Right renal pelvis (tissue), 4 donors: Measurements from ENCODE around the gene DGKQ. TPM values are rescaled to one million over a fixed set of nuclear protein-coding genes. Genes with fewer than 3 reads are reported as not detected.

Experiments used
- DNase-seq, 4 donors: peaks; one replicate each; pipeline ENCODE4 v3.0.0-alpha.2; 2013; ENCODE audit warnings: low read depth in 4 of 4, low spot score in 3 of 4, missing footprints in 1 of 4
- polyA plus RNA-seq, 4 donors: library from polyadenylated mRNA; unstranded; fragments of 120-200 nt; gene quantifications; one replicate each; pipeline ENCODE4 v1.2.1, GENCODE V29; 2013; ENCODE audit not compliant: insufficient read length in 4 of 4

DGKQ gene
- polyA plus RNA-seq, 4 donors = 6.4 to 10.4 (median 6.8) TPM

DNA sequence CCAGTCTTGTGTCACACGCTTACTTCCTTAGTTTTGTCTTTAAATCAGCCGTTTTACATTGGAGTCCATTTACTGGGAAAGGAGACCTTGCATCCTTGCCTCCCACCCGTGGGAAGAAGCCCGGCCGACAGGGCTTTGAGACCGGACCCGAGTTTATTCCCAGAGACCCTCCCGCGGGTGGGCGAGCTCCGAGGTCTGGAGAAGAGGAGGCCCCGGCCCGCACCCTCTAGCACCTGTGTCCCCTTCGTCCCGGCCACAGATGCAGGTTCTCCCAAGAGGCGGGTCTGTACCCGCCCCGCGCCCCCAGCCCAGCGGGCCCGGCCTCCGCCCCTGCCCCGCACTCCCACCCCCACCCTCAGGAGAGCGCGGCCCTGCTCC, 23.6 kb upstream of the DGKQ start:
- DNase-seq = no peak

DNA sequence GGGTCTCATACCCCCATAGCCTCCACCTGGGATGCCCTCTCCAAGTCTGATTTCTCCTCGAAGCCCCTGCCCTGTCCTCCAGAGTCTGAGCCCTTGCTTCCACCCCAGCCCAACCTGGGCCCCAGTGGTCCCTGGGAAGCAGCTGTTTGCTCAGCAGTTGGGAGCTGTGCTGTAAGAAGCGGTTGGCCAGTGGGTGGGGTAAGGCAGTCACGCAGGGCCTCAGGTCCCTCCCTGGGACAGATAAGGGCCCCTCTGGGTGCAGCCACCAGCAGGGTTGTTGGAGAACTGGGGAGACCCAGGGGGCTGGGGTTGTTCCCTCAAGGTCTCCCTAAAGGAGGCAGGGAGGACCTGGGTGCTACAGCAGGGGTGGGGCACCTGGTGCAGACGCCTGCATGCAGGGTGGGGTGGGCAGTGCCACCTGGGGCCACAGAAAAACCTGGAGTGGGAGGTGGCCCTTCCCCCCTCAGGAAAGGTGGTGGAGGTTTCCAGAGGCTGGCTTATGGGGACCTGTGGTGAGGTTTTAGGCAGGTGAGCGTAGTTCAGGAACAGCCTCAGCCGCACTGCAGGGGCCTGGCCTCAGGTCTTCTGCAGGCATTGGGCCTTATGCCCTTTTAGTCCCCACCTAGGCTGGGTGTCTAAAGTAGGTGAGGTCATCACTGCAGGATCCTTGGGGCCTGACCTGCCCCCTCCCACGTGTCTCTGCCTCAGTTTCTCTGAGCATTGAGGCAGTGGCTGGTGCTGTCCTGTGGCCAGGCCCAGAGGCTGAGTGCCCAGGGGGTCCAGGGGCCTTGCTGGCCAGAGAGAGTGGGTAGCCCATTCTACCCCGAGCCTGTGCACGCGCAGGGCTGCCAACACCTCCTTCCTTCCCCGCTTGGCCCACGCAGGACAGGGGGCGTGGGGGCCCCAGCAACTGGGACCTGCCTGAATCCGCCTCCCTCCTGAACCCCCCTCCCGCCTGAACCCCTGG, 22.9 kb upstream of the DGKQ start:
- DNase-seq = no peak

DNA sequence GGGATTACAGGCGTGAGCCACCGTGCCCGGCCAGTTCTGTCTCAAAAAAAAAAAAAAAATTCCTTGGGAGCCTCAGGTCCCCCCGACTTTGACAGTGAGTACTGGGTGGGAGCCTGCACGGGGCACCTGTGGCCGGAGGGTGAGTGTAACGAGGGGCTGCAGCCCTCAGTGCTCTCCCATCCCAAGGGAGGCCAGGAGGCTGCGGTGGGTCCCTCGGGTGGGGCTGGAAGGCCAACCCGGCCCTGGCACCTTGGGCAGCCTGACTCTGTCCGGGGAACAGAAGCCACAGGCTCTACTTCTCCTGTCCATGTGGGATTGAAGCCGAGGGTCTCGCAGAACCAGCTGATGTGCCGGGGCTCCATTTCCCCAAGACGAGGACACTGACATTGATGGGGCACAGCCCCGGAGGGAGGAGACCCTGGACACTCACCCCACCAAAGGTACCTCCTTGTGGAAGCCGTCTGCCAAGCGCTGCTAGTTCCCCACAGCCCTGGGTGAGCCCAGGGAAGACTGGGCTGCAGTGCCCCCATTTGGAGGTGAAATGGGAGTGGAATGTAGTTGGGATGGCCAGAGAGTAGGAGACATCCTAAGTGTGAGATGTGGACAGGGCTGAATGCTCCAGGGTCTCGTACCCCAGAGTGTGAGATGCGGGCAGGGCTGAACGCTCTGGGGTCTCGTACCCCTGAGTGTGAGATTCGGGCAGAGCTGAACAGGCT, 22.1 kb upstream of the DGKQ start:
- no peak for DNase-seq

DNA sequence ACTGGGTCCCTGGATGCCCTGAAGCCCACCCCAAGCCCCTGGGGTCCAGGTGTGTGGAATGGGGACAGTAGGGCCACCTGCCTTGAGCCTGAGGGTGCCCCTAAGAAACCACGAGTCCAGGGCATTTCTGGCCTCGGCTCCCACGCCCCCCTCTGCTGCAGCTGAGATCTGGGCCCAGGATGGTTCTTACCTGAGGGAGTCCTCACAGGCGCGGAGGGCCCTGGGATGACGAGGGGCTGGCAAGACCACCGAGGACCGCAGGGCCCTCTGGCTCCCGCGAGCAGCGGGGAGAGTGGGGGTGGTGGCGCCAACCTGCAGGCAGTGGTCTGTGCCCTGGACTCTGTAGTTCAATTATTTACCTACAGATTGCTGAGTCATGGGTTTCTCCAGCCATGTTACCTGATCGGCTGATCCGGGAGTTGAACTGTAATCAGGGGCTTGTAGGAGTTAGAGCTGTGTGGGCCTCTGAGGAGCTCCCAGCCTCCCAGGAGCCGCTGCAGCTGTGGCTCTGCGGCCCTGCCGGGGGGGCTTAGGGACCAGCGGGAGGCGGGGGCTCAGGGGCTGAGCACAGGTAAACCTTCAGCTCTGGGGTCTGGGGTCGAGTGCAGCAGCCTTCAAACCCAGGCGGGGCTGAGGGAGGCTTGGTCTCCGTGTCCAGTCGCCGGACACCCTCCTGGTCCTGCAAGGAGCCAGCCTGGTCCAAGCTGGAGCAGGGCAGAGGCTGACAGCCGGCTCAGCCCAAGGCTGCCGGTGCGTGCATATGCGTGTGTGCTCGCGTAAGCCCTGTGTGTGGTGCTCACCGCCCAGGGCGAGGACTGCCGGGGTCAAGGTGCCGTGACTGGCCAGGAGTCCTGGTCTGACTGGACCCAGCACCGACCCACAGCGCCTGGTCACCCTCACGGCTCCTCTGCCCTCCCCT, 20.0 kb upstream of the DGKQ start, which contains the start of gene SLC26A1:
Gene SLC26A1 (minus strand): TSS at position 294 of the 919 bp plus-strand sequence. CDS start 1,701 bp downstream, outside the sequence.
- DNase-seq = no peak

DNA sequence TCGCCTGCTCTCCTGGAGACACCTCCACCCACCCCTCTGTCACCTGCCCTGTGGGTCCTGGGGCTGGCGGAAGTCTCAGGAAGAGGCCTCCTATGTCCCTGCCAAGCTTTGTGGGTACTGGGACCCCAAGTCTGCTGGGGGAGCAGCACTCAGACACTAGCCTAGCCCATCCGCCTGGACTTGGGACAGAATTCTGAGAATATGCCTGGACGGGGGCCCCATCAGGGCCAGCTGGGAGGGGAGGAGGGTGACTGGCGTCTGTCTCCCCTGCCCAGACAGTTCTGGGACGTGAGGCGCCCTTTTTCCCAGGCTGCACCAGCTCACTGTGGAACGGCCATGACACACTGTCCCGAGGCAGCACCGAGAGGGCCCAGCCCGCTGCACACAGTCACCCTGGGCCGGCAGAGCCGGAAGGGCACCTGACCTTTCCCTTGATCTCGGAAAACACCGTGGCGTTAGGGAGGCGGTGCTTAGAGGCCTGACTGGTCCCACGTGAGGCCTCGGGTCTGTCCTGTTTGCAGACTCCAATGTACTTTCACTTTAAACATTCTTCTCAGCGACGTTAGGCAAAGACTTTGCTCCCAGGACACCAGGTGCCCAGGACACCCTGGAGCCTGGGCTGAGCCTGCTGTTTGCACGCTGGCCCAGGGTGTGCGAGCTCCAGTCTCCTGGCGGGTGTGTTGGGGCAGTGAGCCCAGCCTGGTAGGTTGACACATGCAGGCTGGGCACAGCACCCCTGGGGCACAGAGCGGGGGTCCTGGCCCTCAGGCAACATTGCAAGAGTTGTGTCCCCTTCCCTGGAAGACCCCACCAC, 19.1 kb upstream of the DGKQ start:
- no peak for DNase-seq

DNA sequence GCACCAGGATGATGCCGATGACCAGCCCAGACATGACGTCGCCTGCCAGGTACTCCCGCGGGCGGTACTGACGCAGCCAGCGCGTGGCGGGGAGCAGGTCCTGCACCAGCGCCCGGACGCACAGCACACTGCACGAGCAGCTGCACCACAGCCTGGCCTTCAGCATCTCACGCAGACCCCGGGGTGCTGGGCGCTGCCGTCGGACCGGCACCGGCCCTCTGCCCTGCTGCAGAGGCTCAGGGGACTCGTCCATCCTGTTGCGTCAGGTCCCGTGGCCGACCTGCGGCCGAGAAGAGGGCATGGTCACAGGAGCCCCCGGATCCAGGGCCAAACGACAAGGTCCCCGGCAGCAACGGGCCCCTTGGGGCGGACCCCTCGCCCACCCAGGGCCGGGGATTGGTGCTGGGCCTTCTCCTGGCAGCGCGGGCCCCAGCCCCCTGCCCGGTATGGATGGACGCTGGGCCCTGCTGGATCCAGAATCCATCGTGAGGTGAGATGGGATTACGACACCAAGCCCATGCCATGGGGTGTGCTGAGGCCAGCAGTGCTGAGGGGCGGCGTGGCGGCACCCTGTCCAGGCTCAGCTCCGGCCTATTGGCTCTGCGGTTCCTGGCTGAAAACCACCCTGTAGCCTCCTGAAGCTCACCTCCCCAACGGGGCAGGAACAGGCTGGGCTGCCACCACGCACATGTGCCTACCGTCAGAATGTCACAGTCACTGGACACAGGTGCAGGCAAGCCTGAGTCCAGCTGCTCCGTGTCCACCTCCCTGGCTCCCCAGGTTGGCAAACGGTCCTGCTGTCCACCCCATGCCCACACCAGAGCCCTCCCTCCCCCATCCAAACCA, 18.3 kb upstream of the DGKQ start:
- no peak for DNase-seq

DNA sequence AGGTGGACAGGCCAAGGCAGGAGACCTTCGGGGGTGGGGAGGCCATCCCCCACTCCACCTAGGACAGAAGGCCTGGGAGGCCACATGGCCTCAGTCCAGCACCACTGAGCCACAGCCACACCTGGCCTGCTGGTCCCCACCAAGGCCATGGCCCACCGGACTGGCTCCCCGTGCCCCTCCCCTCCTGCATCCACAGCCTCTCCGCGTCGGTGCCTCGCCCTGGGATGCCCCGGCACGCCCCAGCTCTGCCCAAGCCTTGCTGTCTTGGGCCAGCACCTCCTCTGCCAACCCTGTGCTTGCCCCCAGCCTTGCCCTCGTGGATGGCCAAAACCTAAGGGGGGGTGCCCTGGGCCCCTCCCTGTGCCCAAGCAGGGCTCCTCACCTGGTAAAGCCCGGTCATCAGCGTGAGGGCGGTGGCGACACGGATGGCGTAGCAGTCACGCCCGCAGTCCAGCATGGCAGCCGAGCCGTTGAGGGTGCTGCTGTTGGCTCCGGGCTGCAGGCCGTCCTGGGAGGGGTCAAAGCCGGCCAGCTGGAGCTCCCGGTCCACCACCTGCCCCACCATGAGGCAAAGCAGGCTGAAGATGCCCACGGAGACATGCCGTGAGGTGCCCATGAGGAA, 17.5 kb upstream of the DGKQ start:
- DNase-seq = no peak

DNA sequence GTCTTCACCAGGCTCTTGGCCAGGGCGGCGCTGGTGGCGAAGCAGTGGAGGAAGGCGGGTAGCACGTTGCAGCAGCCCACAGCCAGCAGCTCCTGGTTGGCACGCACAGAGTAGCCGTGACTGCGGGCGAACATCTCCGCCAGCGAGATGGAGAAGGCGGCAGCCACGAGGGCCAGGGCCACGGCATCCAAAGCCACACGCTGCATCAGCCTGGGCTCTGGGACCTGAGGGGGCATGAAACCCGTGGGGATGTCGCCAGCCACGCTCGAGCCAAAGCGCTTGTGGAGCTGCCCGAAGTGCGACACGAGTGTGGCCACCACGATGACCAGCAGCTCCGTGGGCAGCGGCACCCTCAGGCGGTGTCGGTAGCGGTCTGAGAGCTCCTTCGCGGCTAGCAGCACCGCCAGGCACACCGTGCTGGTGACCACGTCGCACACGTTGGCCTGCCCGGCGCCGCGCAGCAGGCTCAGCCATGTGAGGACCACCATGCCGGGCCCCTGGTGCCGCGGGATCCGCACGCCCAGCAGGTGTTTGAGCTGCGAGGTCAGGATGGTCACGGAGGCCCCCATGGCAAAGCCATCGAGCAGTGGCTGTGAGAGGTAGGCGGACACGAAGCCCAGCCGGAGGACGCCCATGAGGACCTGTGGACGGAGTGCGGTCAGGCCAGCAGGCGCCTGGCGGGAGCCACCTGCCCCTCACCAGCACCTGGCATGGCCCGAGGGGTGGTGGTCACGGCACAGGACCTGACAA, 16.5 kb upstream of the DGKQ start:
- no peak for DNase-seq

DNA sequence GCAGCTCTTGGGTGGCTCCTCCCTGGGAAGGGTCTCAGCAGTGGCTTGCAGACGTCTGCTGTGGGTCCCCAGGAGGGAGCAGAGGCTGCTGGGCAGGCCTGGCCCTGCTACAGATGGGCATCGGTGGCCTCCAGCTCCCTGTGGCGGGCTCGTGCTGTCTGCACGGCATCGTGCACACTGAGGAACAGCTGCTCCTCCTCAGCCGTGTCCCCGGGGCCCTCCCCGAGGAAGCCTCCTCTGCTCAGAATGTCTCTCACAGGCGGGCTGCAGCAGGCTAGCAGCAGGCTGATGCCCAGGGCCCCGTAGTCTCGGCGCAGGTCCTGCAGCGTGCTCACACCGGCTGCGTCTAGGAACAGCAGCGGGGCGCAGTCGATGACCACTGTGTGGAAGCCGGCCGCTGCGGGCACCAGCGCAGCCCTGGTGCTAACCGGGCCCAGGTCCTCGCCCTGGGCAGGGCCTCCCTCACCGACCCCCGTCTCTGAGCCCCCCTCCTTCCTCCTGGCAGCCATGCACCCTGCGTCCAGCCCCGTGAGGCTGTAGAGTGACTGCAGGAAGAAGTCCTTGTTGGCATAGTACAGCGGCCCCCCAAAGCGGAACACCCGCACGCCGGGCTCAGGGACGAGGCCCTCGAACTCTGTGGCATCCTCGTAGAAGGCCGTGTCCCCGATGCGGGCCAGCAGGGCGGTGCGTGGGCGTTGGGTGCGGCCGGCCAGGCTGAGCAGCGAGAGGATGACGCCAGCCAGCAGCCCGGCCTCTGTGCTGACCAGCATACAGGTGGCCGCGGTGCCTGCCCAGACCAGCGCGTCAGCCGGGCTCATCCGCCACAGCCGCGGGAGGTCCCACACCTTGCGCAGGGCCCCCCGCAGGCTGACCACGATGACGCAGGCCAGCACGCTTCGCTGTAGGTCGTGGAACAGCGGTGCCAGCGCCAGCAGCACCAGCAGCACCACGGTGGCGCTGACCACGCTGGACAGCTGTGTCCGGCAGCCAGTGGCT, 15.7 kb upstream of the DGKQ start:
- no peak for DNase-seq

DNA sequence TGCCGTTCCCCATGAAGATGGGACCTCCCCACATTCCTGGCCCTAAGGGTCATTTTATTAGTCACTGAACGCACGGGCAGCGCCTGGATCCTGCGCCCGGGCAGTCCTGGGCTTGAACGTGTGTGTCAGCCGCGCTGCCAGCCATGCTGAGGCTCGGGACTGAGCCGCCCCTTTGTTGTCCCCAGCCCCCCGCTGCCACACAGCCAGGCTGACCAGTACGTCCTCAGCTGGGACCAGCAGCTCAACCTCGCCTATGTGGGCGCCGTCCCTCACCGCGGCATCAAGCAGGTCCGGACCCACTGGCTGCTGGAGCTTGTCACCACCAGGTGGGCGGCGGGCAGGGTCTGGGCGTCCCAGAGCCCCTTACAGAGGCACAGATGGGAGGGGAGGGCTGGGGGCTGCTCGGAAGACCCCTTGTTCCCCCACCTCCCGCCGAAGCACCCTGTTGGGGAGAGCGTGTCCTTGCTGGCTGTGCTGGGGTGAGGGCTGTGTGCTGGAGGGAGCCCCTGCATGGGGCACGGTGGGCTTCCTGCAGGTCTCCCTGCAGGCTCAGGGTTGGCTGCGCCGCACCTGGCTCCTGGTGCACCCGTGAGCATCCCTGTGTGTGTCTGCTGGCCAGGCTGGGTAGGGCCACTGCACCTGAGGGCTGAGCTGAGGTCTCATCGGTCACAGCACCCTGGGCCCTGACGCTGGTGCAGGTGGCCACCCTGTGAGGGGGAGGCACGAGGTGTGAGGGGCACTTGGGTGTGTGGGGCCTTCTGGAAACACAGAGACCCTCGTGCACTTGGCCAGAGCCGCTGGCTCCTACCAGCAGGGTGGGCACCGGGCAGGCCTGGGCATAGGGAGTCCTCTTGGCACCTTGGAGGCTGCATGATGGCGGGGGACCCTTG, 14.5 kb upstream of the DGKQ start:
- DNase-seq = no peak

DNA sequence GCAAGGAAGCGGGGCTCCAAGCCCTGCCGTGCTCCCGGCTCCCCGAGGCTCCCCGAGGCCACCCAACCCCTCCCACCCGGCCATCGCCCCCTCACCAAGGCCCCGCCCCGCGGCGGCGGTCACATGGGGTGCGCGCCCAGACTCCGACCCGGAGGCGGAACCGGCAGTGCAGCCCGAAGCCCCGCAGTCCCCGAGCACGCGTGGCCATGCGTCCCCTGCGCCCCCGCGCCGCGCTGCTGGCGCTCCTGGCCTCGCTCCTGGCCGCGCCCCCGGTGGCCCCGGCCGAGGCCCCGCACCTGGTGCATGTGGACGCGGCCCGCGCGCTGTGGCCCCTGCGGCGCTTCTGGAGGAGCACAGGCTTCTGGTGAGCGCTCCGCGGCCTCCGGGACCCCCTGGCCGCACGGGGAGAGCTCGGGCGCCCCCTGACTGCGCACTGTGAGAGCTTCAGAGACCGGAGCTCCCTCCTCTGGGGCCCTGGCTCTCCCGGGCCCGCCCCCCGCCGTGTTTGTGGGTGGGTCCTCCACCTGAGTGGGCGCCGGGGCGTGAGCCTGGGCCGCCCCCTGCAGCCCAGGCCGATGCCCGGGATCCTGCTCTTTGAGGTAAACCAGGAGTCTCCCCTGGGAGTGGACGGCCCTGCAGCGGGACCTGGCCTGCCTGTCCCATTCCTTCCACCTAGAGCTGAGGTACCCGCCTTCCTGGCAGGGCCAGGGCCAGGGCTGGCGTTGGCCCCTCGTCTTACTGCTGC, 13.7 kb upstream of the DGKQ start, which contains the start of gene IDUA:
Gene IDUA (plus strand): TSS at position 166 of the 745 bp plus-strand sequence. CDS start 41 bp downstream, at position 207.
- no peak for DNase-seq

DNA sequence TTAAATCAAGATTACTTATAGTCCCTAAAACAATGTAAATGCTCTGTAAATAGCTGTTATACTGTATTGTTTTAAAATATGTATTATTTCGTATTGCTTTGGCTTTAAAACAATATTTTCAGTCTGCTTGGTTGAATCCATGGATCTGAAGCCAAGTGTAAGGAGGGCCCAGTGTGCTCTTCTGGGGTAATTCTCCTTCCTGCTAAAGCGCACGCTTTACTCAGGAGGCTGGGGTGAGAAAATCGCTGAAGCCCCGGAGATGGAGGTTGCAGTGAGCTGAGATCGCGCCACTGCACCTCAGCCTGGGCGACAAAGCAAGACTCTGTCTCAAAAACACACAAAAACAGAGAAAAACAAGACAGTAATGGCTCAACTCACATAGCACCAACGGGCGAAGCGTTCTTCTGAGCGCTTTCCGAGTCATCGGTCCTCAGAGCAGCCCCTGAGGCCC, 13.1 kb upstream of the DGKQ start:
- DNase-seq = no peak

DNA sequence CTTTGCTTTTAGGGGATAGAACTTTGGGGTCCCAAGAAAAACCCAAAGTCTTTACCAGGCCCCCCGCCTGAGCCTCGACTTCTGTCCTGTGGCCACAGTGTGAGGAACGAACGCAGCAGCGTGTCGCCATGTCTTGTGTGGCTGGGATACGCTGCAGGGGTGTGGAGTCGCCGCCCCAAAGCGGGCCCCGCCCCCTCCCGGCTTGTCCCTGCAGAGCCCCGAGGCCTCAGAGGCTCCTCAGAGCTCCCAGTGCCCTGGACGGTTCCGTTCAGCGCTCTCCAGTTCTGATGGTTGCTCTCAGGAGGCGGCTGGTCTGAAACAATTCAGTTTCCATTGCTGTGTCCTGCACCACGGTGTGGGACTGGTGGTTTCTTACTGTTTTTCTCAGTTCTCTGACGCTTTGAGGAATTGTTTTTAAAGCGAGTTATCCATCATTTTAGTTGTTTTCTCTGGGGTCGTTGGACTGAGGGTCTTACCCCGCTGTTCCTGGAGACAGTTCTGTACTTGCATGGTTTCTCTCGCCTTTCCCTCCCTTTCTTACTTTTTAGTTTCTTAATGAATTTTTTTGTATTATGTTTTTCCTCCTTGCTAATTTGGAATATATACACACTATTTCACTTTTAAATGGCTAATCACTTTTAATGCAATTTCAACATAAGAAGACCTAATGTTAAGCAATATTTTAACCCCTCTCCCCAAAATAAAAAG, 11.9 kb upstream of the DGKQ start:
- DNase-seq = no peak
